ENCODE data around the gene GABRR1.

- TF ChIP-seq POLR2AphosphoS5 (IDR thresholded peaks at IDR 0.05) (no peak), POLR2A (IDR thresholded peaks at IDR 0.05) (no peak)
These were observed 29.7 kb downstream of the GABRR1 start for GRCh38 chr6:89187504-89187903.
